Activated naive CD8-positive, alpha-beta T cell treated with anti-CD3 and anti-CD28 coated beads, Interleukin-2, amount 10 ng/mL, durations not matched to agents 7 days and 5 days (primary cell): Measurements from ENCODE around the gene DCDC2C. TPM values are rescaled to one million over a fixed set of nuclear protein-coding genes. Genes with fewer than 3 reads are reported as not detected.

Source experiments
- ATAC-seq: fragments of 150-1000 bp; cut with Tn5 transposase; one replicate; pipeline ENCODE4 v1.10.0; 2021; ENCODE audit warnings: low read depth, moderate library complexity
- POLR2A ChIA-PET: fragments of 350-600 bp; sonication (Branson Sonifier 250); formaldehyde crosslinking; loops from one replicate; lab custom pipeline; 2021; ENCODE audit warnings: antibody characterized with exemption; lab: Charles Lee
- DNase-seq: peaks from one replicate; pipeline ENCODE4 v3.0.0; 2021
- H3K27ac Mint-ChIP-seq: one replicate; pipeline ENCODE4 v1.8.0; 2022; ENCODE audit warnings: mild to moderate bottlenecking, mixed read lengths
- H3K27me3 Mint-ChIP-seq: one replicate; pipeline ENCODE4 v1.8.0; 2022; ENCODE audit warnings: mild to moderate bottlenecking, moderate library complexity, mixed read lengths
- H3K36me3 Mint-ChIP-seq: one replicate; pipeline ENCODE4 v1.8.0; 2021; ENCODE audit warnings: mild to moderate bottlenecking, mixed read lengths
- H3K4me1 Mint-ChIP-seq: one replicate; pipeline ENCODE4 v1.8.0; 2021; ENCODE audit warnings: mixed read lengths
- H3K4me3 Mint-ChIP-seq: one replicate; pipeline ENCODE4 v1.8.0; 2022; ENCODE audit warnings: mild to moderate bottlenecking, moderate library complexity, mixed read lengths
- H3K9me3 Mint-ChIP-seq: one replicate; pipeline ENCODE4 v1.8.0; 2021; ENCODE audit warnings: mixed read lengths
- total RNA-seq, 2 experiments: library from RNA; stranded (reverse); gene quantifications; one replicate each; pipeline ENCODE4 v1.2.3, GENCODE V29; 2021

DCDC2C gene
- total RNA-seq, 2 experiments from 2014 or later: not detected

DNA sequence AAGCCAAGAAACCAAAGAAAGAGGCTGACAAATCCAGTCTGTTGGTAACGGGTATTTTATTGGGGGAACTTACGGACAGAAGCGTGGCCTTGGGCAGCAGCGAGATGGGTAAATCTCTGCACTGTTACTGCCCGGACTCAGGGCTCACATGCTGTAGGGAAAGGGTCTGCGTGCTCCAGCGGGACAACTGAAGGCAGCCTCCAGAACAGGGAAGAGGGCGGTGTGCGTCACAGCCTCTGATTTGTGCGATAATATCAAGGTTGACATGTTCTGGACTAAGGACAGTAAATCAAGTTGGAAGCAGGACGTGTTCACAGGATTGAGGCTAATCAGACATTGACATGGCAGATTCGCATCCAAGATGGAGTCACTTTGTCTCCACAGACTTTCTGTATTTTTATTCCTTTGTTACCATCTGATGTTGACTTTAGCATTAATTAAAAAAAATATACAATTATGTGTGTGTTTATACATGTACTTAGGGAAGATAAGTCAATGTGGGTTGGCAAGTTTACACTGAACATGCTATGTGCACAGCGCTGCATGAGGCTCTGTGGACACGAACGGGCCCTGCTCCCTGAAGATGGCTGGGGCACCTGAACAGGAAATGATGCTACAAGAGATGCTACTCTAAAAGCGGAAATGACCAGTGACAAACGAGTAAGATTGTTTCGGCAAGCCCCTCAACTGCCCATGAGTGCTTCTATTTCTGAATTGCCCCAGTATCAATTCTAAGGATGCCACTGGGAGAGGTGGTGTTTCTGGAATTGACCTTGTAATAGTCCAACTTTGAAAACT lies 22.6 kb upstream of the DCDC2C start:
- Mint-ChIP-seq H3K27ac (no peak overlapping the region), H3K9me3 (no peaks in the 10 kb centered on the region), H3K36me3 (no peaks in the 10 kb centered on the region), H3K4me3 (no peak overlapping the region), H3K4me1 (no peaks in the 10 kb centered on the region), H3K27me3 (peaks cover 1% of the 10 kb centered on the region)
- DNase-seq: no peak
- ATAC-seq: no peak
- POLR2A ChIA-PET: no interaction called here

DNA sequence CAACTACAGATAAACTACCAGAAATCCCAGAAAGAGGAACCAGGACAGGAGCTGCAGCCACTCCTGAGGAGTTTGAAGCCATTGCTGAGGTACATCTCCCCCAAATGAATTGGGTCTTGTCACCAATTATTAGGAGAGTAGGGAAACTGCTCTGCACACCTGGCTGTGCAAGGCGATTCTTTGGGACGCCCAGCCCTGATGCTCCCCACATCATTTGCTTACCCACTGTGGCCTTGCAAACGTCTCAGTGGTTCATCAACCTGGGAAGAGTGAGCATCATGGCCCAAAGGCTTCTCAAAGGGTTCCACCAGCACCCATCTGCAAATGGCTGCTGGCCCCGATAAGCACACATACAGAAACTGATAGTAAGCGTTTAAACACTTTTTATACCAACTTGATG lies 21.8 kb upstream of the DCDC2C start:
- Mint-ChIP-seq H3K36me3 (no peaks in the 10 kb centered on the region), H3K27ac (no peak overlapping the region), H3K9me3 (no peaks in the 10 kb centered on the region), H3K4me1 (no peaks in the 10 kb centered on the region), H3K27me3 (peaks cover 10% of the 10 kb centered on the region), H3K4me3 (no peak overlapping the region)
- DNase-seq (no peak), ATAC-seq (no peak)
- POLR2A ChIA-PET: no interaction called here

DNA sequence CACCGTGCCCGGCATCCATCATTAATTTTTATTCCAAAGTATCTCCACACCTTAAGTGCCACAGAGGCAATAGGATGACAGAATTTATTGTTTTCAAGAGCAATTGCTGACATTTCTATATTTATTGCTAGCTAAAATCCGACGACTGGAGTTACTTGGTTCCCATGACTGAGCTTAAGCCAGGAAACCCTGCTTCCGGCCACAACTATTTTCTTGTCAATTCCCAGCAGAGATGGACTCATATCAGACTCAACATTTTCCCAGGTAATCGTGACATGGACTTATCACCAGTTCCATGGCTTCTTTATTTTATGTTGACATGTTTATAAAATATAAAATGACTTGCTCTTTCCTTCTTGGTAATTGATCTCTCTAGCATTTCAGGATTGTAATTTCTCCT lies 20.6 kb upstream of the DCDC2C start:
- POLR2A ChIA-PET: no interaction called here
- DNase-seq: no peak

DNA sequence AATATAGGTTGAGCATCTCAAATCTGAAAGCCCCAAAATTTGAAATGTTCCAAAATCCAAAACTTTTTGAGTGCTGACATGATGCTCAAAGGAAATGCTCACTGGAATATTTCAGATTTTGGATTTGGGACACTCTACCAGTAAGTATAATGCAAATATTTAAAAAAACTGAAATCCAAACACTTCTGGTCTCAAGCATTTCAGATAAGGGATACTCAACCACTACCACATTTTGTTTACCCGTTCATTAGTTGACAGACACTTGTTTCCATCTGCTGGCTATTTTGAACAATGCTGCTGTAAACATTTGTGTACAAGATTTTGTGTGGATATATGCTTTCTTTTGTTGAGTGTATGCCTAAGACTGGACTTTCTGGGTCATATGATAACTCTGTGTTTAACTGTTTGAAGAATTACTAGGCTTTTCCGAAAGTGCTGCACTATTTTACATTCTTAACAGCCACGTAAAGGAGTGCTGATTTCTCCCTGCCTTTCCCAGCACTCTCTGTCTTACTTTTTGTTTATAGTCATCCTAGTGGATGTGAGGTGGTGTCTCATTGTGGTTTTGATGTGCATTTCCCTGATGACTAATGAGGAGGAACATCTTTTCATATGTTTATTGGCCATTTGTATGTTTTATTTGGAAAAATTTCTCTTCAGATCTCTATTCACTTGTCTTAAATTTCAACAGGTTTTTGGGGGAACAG lies 19.5 kb upstream of the DCDC2C start:
- Mint-ChIP-seq H3K9me3 (peaks cover 3% of the 10 kb centered on the region), H3K27me3 (peaks cover 19% of the 10 kb centered on the region), H3K36me3 (no peaks in the 10 kb centered on the region), H3K4me3 (no peak overlapping the region), H3K27ac (no peak overlapping the region), H3K4me1 (no peaks in the 10 kb centered on the region)
- DNase-seq (no peak), ATAC-seq (no peak)
- POLR2A ChIA-PET: no interaction called here

More for the DNA sequence above, 20.6 kb upstream of the DCDC2C start:
- ATAC-seq: no peak
- H3K36me3 Mint-ChIP-seq: no peaks in the 10 kb centered on the region
- H3K4me1 Mint-ChIP-seq: no peaks in the 10 kb centered on the region
- H3K4me3 Mint-ChIP-seq: no peak overlapping the region
- H3K27me3 Mint-ChIP-seq: peaks cover 17% of the 10 kb centered on the region
- H3K9me3 Mint-ChIP-seq: no peaks in the 10 kb centered on the region
- H3K27ac Mint-ChIP-seq: no peak overlapping the region

DNA sequence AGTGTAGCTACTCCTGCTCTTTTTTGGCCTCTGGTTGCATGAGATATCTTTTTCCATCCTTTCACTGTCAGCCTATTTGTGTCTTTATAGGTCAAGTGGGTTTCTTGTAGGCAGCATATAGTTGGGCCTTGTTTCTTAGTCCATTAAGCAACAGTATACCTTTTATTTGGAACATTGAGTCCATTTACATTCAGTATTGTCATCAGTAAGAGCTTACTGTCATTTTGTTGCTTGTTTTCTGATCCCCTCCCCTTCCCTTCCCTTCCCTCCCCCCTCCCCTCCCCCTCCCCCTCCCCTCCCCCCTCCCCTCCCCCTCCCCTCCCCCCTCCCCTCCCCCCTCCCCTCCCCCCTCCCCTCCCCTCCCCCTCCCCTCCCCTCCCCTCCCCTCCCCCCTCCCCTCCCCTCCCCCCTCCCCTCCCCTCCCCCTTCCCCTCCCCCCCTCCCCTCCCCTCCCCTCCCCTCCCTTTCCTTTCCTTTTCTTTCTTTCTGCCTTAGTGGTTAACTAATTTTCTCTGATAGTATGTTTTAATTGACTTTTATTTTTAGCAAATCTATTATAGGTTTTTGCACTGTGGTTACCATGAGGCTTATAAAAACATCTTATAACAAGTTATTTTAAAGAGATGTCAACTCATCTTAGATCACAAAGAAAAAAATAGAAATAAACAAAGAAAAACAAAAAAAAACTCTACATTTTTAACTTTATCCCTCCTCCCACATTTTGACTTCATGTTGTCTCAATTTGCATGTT lies 13.2 kb upstream of the DCDC2C start:
- Mint-ChIP-seq H3K4me3 (no peak overlapping the region), H3K36me3 (no peaks in the 10 kb centered on the region), H3K27me3 (peaks cover 28% of the 10 kb centered on the region), H3K9me3 (peaks cover 5% of the 10 kb centered on the region), H3K4me1 (no peaks in the 10 kb centered on the region), H3K27ac (no peak overlapping the region)
- POLR2A ChIA-PET: no interaction called here
- no peak for DNase-seq
- no peak for ATAC-seq

DNA sequence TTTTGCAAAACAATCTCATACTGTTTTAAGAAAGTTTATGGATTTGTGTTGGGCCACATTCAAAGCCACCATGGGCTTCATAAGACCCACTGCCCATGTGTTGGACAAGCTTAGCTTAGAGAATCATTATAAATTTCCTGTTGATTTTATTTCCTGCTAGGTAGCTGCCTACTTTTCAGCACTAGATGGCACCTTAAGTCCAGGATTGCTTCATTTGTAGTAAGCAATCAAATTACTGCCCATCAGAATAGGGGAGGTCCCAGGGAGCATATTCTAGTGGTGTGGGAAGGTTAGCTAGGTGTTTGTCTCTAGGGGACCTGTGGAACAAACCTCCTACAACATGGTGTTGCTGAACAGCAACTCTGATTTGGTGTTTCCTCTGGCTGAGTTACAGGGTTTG lies 11.0 kb upstream of the DCDC2C start:
- no peaks in the 10 kb centered on the region for H3K4me1 Mint-ChIP-seq
- no peaks in the 10 kb centered on the region for H3K36me3 Mint-ChIP-seq
- no peak for ATAC-seq
- H3K27ac Mint-ChIP-seq: no peak overlapping the region
- H3K27me3 Mint-ChIP-seq: peaks cover 24% of the 10 kb centered on the region
- H3K9me3 Mint-ChIP-seq: peaks cover 5% of the 10 kb centered on the region
- POLR2A ChIA-PET: no interaction called here
- DNase-seq: no peak
- no peak overlapping the region for H3K4me3 Mint-ChIP-seq

DNA sequence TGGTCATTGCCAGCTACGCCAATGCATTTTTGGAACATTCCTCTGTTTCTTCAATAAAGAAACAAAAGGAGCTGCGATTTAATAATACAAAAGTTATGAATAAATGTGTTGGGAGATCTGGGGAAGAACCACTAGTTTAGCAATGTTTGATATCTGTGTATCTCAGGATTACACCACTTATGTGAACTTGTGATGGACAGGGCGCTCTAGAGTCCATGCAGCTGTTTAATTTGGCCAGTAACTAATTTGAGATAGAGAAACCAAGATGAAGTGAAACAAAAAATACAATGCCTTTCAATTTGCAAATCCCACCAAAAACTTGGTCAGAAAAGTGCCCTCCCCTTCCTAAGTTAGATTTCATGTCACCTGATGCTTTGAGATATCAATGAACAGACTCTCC lies 6.8 kb upstream of the DCDC2C start:
- DNase-seq (no peak), ATAC-seq (no peak)
- Mint-ChIP-seq H3K4me1 (no peaks in the 10 kb centered on the region), H3K9me3 (no peaks in the 10 kb centered on the region), H3K4me3 (no peak overlapping the region), H3K27ac (no peak overlapping the region), H3K27me3 (peaks cover 28% of the 10 kb centered on the region), H3K36me3 (no peaks in the 10 kb centered on the region)
- POLR2A ChIA-PET: no interaction called here

DNA sequence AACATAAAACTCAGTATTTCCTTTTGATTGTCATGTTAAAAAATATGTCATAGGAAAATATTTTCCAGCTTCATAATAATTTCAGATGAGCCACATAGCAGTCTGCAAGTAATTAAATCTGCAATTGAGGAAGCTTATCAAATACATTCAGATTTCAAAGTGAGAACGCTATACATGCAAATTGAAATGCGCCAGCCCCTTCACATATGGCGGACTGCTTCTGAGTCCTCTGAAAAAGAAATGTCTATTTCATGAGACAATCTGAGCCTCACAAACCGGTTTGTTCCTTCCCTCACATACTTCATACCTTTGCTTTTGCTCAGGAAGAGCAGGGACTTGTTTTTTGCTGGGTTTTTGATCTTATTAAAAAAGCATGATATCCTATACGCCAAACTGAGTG lies 2.3 kb upstream of the DCDC2C start:
- H3K4me1 Mint-ChIP-seq: no peaks in the 10 kb centered on the region
- no peak overlapping the region for H3K4me3 Mint-ChIP-seq
- POLR2A ChIA-PET: no interaction called here
- no peaks in the 10 kb centered on the region for H3K9me3 Mint-ChIP-seq
- H3K36me3 Mint-ChIP-seq: peaks cover 1% of the 10 kb centered on the region
- peaks cover 39% of the 10 kb centered on the region for H3K27me3 Mint-ChIP-seq
- DNase-seq: no peak
- ATAC-seq: no peak
- no peak overlapping the region for H3K27ac Mint-ChIP-seq

DNA sequence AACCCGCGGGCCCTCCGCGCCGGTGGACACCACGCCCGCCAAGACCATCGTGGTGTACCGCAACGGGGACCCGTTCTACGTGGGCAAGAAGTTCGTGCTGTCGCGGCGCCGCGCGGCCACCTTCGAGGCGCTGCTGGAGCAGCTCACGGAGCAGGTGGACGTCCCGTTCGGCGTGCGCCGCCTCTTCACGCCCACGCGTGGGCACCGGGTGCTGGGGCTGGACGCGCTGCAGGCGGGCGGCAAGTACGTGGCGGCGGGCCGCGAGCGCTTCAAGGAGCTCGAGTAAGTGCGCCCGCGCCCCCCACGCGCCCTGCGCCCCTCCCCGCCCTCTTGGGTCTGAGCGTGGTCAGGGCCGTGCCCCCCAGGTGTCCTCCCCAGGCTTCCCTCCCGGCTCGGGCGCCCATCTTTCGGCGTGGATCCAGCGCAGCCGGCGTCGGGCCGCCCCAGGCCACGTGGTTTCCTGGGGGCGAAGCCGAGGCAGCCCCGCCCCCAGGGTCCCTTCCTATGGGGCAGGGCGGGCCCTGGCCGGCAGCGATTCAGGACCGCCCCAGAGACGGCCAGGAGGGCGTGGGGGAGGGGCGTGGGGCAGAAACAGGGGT lies 481 bp downstream of the DCDC2C start:
- H3K9me3 Mint-ChIP-seq: no peaks in the 10 kb centered on the region
- peaks cover 49% of the 10 kb centered on the region for H3K27me3 Mint-ChIP-seq
- no peak for DNase-seq
- no peak overlapping the region for H3K4me3 Mint-ChIP-seq
- POLR2A ChIA-PET: no interaction called here
- H3K4me1 Mint-ChIP-seq: no peaks in the 10 kb centered on the region
- H3K36me3 Mint-ChIP-seq: peaks cover 1% of the 10 kb centered on the region
- no peak overlapping the region for H3K27ac Mint-ChIP-seq
- no peak for ATAC-seq

DNA sequence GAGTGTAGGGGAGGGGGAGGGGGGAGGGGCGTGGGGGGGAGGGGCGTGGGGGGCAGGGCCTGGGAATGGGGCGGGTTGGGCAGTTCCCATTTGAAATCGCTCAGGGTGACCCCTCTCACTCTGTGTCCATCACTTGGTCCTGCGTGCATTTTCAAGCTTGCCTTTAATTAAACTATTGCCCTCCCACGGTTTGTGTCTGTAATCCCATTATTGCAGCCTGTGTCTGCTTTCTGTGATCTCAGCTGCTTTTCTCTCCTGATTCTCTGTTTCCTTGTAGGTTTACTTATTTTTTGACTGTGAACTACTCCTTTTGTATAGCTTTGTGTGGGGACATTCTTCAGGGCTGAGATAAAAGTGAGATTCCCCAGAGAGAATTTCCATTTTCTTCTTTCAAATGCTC lies 1.3 kb downstream of the DCDC2C start:
- POLR2A ChIA-PET: no interaction called here
- peaks cover 1% of the 10 kb centered on the region for H3K36me3 Mint-ChIP-seq
- peaks cover 49% of the 10 kb centered on the region for H3K27me3 Mint-ChIP-seq
- no peaks in the 10 kb centered on the region for H3K4me1 Mint-ChIP-seq
- H3K4me3 Mint-ChIP-seq: no peak overlapping the region
- DNase-seq (no peak), ATAC-seq (no peak)
- no peaks in the 10 kb centered on the region for H3K9me3 Mint-ChIP-seq
- no peak overlapping the region for H3K27ac Mint-ChIP-seq

DNA sequence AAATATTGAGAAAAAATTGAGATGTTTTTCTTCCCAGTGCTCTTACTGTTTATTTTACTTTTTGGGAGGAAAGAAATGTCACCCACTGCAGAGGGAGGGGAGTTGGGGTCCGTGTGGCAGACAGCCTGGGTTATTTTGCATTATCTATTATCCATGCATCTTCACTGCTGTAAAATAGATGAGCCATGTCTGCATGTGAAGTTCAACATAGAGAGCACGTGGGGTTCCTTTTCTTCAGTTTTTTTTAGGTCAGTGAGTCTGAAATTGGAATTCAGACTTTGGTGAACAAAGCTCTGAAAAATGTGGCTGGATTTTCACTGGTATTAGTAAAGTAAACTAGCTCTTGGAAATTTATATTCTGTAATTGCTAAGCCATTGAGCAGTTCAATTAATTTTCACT lies 2.4 kb downstream of the DCDC2C start:
- no peak overlapping the region for H3K27ac Mint-ChIP-seq
- peaks cover 1% of the 10 kb centered on the region for H3K36me3 Mint-ChIP-seq
- POLR2A ChIA-PET: no interaction called here
- DNase-seq: no peak
- H3K27me3 Mint-ChIP-seq: peaks cover 45% of the 10 kb centered on the region
- no peaks in the 10 kb centered on the region for H3K9me3 Mint-ChIP-seq
- no peaks in the 10 kb centered on the region for H3K4me1 Mint-ChIP-seq
- no peak for ATAC-seq
- H3K4me3 Mint-ChIP-seq: no peak overlapping the region

DNA sequence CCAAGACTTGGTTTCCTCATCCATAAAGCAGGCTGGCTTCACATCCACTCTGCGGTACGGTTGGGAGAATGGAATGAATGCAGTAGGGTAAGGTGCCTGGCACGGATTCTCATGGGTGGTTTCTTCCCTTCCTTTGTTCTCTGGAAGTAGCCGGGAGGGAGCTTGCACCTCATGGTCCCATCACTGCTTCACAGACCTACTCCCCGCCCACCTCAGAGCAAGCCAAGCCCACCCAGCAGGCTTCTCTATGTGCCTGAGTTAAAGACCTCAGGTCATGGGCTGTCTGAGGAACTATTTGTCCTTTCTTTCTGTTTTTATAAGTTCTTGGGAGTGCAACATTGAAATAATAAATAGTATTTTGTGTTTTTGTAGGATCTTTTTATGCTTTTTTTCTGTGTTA lies 3.5 kb downstream of the DCDC2C start:
- DNase-seq (no peak), ATAC-seq (no peak)
- peaks cover 39% of the 10 kb centered on the region for H3K27me3 Mint-ChIP-seq
- H3K36me3 Mint-ChIP-seq: peaks cover 1% of the 10 kb centered on the region
- H3K4me1 Mint-ChIP-seq: no peaks in the 10 kb centered on the region
- H3K4me3 Mint-ChIP-seq: no peak overlapping the region
- POLR2A ChIA-PET: no interaction called here
- H3K27ac Mint-ChIP-seq: no peak overlapping the region
- H3K9me3 Mint-ChIP-seq: no peaks in the 10 kb centered on the region

DNA sequence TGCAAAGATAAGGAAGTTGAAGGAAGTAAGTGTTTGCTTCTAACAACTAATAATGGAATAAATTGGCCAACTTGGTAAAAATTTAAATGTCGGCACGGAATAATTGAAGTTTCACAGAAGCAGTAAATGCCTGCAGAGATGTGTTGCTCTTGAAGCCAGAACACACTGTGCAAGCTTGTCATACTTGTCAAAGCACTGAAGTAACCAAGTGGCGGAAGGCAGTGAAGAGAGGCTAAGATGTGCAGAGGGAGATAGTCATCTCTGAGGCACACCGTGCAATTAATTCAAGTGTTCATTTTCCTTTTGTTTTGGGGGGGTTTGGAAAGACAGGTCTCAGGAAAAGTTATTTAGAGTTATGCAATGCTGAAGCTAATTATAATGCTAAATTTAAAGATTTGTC lies 5.2 kb downstream of the DCDC2C start:
- POLR2A ChIA-PET: no interaction called here
- DNase-seq: no peak
- H3K27ac Mint-ChIP-seq: no peak overlapping the region
- no peaks in the 10 kb centered on the region for H3K4me1 Mint-ChIP-seq
- H3K9me3 Mint-ChIP-seq: no peaks in the 10 kb centered on the region
- H3K36me3 Mint-ChIP-seq: no peaks in the 10 kb centered on the region
- no peak for ATAC-seq
- no peak overlapping the region for H3K4me3 Mint-ChIP-seq
- peaks cover 25% of the 10 kb centered on the region for H3K27me3 Mint-ChIP-seq
